ENCODE data around the gene PCDHGA3.
"Not testable (repeated sequence)": the region's sequence is repeated elsewhere in the genome, so short reads cannot be mapped to it uniquely, and the experiment has no call there.

Gene PCDHGA3

GRCh38 chr5:141343242-141343952, at the start of gene PCDHGA3:
Gene PCDHGA3 (plus strand): TSS chr5:141343829. CDS start chr5:141344034, 205 bp downstream.
- DNase-seq (ENCODE audit: low read depth) = peak; percentile 38

- no peak for DNase-seq (ENCODE audit: low read depth)
Observed at GRCh38 chr5:141298376-141298775, 45.3 kb upstream of the PCDHGA3 start.

- DNase-seq (ENCODE audit: low read depth) = no peak
Observed at GRCh38 chr5:141303756-141304155, 39.9 kb upstream of the PCDHGA3 start, which contains the start of gene SLC25A2. Gene SLC25A2 (minus strand): TSS chr5:141304049. CDS start chr5:141303865, 184 bp downstream.

GRCh38 chr5:141306630-141307029, 37.0 kb upstream of the PCDHGA3 start:
- DNase-seq (ENCODE audit: low read depth) = no peak

- no peak for DNase-seq (ENCODE audit: low read depth)
Observed at GRCh38 chr5:141313711-141314110, 29.9 kb upstream of the PCDHGA3 start.

GRCh38 chr5:141316963-141317362, 26.7 kb upstream of the PCDHGA3 start:
- not testable (repeated sequence) for DNase-seq (ENCODE audit: low read depth)

GRCh38 chr5:141319202-141319601, 24.4 kb upstream of the PCDHGA3 start:
- DNase-seq (ENCODE audit: low read depth) = no peak

- no peak for DNase-seq (ENCODE audit: low read depth)
Observed at GRCh38 chr5:141319699-141320098, 23.9 kb upstream of the PCDHGA3 start.

- peak; percentile 91 for DNase-seq (ENCODE audit: low read depth)
Observed at GRCh38 chr5:141320225-141321169, 23.1 kb upstream of the PCDHGA3 start, which contains the start of gene TAF7. Gene TAF7 (minus strand): TSS chr5:141320784. CDS start chr5:141320044, 740 bp downstream.

- DNase-seq (ENCODE audit: low read depth) = no peak
Observed at GRCh38 chr5:141322261-141322660, 21.4 kb upstream of the PCDHGA3 start.

GRCh38 chr5:141326088-141326854, 17.4 kb upstream of the PCDHGA3 start:
- DNase-seq (ENCODE audit: low read depth) = peak; percentile 26

- no peak for DNase-seq (ENCODE audit: low read depth)
Observed at GRCh38 chr5:141328231-141328630, 15.4 kb upstream of the PCDHGA3 start.

GRCh38 chr5:141330299-141331080, 13.1 kb upstream of the PCDHGA3 start, which contains the start of gene PCDHGA1:
Gene PCDHGA1 (plus strand): TSS chr5:141330514.
- peak; percentile 22 for DNase-seq (ENCODE audit: low read depth)

GRCh38 chr5:141332571-141332970, 11.1 kb upstream of the PCDHGA3 start:
- not testable (repeated sequence) for DNase-seq (ENCODE audit: low read depth)

- peak; percentile 23 for DNase-seq (ENCODE audit: low read depth)
Observed at GRCh38 chr5:141338538-141339306, 4.9 kb upstream of the PCDHGA3 start, which contains the start of gene PCDHGA2. Gene PCDHGA2 (plus strand): TSS chr5:141338760.

GRCh38 chr5:141340781-141341354, 2.8 kb upstream of the PCDHGA3 start:
- not testable (repeated sequence) for DNase-seq (ENCODE audit: low read depth)

GRCh38 chr5:141342773-141343172, 856 bp upstream of the PCDHGA3 start:
- DNase-seq (ENCODE audit: low read depth) = no peak

GRCh38 chr5:141343953-141344463, 379 bp downstream of the PCDHGA3 start:
- DNase-seq (ENCODE audit: low read depth) = no peak

- no peak for DNase-seq (ENCODE audit: low read depth)
Observed at GRCh38 chr5:141345327-141345726, 1.7 kb downstream of the PCDHGA3 start.

Measured in fibroblast of the conjunctiva (primary cell).